ENCODE data around the gene DYNC1I1. TPM values are rescaled to one million over a fixed set of nuclear protein-coding genes. Genes with fewer than 3 reads are reported as not detected.

DYNC1I1 gene
- total and polyA plus RNA-seq, 2 of the 4 experiments (the other 2 are of a cell fraction), result under 0.01 to 0.15 TPM

DNA sequence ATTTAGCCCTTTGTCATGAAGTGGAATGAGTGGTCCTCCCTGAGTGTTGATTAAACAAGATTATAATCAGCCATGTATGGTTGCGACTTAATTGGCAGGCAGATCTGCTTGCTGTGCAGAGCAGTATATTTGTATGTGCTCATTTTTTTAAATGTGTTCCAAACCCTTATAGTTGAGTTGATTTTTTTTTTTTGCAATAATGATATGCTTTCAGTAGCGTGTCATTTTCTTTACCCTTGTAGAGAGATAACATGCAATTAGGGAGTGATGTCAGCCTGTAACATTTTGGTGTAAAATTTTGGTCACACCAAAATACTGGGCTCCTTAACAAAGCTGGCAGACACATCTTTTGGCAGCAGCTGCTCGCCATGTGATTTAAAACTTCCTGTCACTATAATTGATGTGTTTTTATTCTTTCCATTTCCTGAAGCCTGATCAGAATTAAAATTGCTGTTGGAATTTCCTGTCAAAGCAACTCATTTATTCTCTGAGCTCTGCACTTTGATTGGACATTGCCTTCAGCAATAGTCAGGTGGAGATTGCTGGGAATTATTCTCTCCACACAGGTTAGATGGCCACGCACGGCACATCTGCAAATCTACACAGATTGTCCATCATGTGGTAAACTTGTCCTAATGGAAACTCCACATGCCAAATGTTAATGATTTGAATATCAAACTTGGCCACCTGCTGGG, 125.3 kb downstream of the DYNC1I1 start:
- Histone ChIP-seq H2BK15ac (ENCODE audit: low read depth, low read length) (no peak overlapping the region), H3K4me1 (ENCODE audit: control insufficient read depth, insufficient read depth, low read length) (no peaks in the 10 kb centered on the region), H2AFZ (replicated peaks; ENCODE audit: low read length, poor library complexity) (no peak overlapping the region), H3K27ac (ENCODE audit: insufficient read depth, low read length) (no peak overlapping the region), H3K27me3 (ENCODE audit: control insufficient read depth, insufficient read depth, low read length) (no peaks in the 10 kb centered on the region), H3K36me3 (ENCODE audit: control insufficient read depth, insufficient read depth, low read length) (no peaks in the 10 kb centered on the region), H3K56ac (ENCODE audit: extremely low read depth, insufficient read depth, low read length) (no peak overlapping the region), H2AK5ac (ENCODE audit: low read depth, low read length) (no peak overlapping the region), H3K18ac (ENCODE audit: low read depth, low read length) (no peak overlapping the region), H2BK20ac (ENCODE audit: low read depth, low read length) (no peak overlapping the region), H4K91ac (ENCODE audit: insufficient read depth, low read depth, low read length) (no peak overlapping the region), H3K79me1 (ENCODE audit: low read depth in 1 of 2, low read length in 2 of 2) (no peaks in the 10 kb centered on the region), H3K23ac (ENCODE audit: low read depth, low read length) (no peak overlapping the region), H3K4me2 (ENCODE audit: low read depth, low read length) (no peak overlapping the region), H3K4me3 (ENCODE audit: insufficient read depth, low read depth, low read length) (no peak overlapping the region), H3K9ac (ENCODE audit: low read depth, low read length) (no peak overlapping the region), H3K14ac (replicated peaks; ENCODE audit: low read depth, low read length) (no peak overlapping the region), H4K20me1 (ENCODE audit: insufficient read depth, low read length) (no peaks in the 10 kb centered on the region), H4K5ac (ENCODE audit: low read depth, low read length) (no peak overlapping the region), H4K8ac (ENCODE audit: low read depth in 2 of 2, low read length in 2 of 2) (no peak overlapping the region), H3K9me1 (ENCODE audit: insufficient read depth, low read length) (no peaks in the 10 kb centered on the region), H2BK5ac (ENCODE audit: low read depth, low read length, poor library complexity, severe bottlenecking) (no peak overlapping the region), H2BK120ac (ENCODE audit: low read depth, low read length) (no peak overlapping the region), H3K4ac (ENCODE audit: low read depth, low read length) (no peak overlapping the region), H2AK9ac (replicated peaks; ENCODE audit: low read depth, low read length, poor library complexity) (no peak overlapping the region), H3K9me3 (ENCODE audit: control insufficient read depth, insufficient read depth, low read length) (no peaks in the 10 kb centered on the region)
- WGBS, 2 experiments (ENCODE audit: extremely low coverage in 2 of 2, insufficient read length in 1 of 2), result no CpG with 5 or more reads among the region's 5 CpGs
- in situ Hi-C loops (cut with MboI; ENCODE audit: low sequenced_read_pairs), result no loop called here
- BruUV-seq (replicated peaks), result no TSS peak
- intact Hi-C loops (cut with micrococcal nuclease), result no loop called here
- DNase-seq (no peak), ATAC-seq (ENCODE audit: low read depth) (no peak)
- ChIA-PET POLR2A (ENCODE audit: unreplicated experiment) (no interaction called here), CTCF (no interaction called here)
- dilution Hi-C loops (cut with HindIII; ENCODE audit: low sequenced_read_pairs, unreplicated experiment), result no loop called here
- TF ChIP-seq SMC3 (IDR thresholded peaks at IDR 0.05; ENCODE audit: low read depth, low read length) (no peak), POLR2A (IDR thresholded peaks at IDR 0.05; ENCODE audit: low read depth, low read length) (no peak), ELK1 (IDR thresholded peaks at IDR 0.05; ENCODE audit: borderline replicate concordance, low read depth, low read length) (no peak), NFE2L2 (IDR thresholded peaks at IDR 0.05; ENCODE audit: low read depth, low read length) (no peak), BHLHE40 (IDR thresholded peaks at IDR 0.05; ENCODE audit: low read depth, low read length) (no peak), RCOR1 (IDR thresholded peaks at IDR 0.05; ENCODE audit: insufficient replicate concordance, low read length) (no peak), CHD1 (IDR thresholded peaks at IDR 0.05; ENCODE audit: low read depth, low read length) (no peak), MXI1 (IDR thresholded peaks at IDR 0.05; ENCODE audit: borderline replicate concordance, low read depth, low read length) (no peak), CEBPB (IDR thresholded peaks at IDR 0.05; ENCODE audit: low read depth, low read length) (no peak), RAD21 (IDR thresholded peaks at IDR 0.05; ENCODE audit: low read length) (no peak), MAFK (IDR thresholded peaks at IDR 0.05; ENCODE audit: low read depth, low read length) (no peak), FOS (IDR thresholded peaks at IDR 0.05; ENCODE audit: low read depth, low read length) (no peak), RFX5 (IDR thresholded peaks at IDR 0.05; ENCODE audit: low read depth, low read length) (no peak)
- TF ChIP-seq, protein P1, sequence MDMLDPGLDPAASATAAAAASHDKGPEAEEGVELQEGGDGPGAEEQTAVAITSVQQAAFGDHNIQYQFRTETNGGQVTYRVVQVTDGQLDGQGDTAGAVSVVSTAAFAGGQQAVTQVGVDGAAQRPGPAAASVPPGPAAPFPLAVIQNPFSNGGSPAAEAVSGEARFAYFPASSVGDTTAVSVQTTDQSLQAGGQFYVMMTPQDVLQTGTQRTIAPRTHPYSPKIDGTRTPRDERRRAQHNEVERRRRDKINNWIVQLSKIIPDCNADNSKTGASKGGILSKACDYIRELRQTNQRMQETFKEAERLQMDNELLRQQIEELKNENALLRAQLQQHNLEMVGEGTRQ (IDR thresholded peaks at IDR 0.05; ENCODE audit: low read depth, low read length), result no peak
- TF ChIP-seq, protein P2, sequence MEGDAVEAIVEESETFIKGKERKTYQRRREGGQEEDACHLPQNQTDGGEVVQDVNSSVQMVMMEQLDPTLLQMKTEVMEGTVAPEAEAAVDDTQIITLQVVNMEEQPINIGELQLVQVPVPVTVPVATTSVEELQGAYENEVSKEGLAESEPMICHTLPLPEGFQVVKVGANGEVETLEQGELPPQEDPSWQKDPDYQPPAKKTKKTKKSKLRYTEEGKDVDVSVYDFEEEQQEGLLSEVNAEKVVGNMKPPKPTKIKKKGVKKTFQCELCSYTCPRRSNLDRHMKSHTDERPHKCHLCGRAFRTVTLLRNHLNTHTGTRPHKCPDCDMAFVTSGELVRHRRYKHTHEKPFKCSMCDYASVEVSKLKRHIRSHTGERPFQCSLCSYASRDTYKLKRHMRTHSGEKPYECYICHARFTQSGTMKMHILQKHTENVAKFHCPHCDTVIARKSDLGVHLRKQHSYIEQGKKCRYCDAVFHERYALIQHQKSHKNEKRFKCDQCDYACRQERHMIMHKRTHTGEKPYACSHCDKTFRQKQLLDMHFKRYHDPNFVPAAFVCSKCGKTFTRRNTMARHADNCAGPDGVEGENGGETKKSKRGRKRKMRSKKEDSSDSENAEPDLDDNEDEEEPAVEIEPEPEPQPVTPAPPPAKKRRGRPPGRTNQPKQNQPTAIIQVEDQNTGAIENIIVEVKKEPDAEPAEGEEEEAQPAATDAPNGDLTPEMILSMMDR (conservative IDR thresholded peaks at IDR 0.05; ENCODE audit: low read depth, low read length), result no peak
